DND-41 (cell line): ENCODE measurements around the gene WBP2NL.

Experiments
- CTCF ChIP-seq: IDR thresholded peaks from 2 replicates; pipeline ENCODE4 v1.5.1; 2012; ENCODE audit warnings: borderline replicate concordance, low read length, moderate library complexity, mild to moderate bottlenecking; ENCODE audit not compliant: poor library complexity, severe bottlenecking; ENCODE audit errors: extremely low read depth
- EZH2 ChIP-seq: IDR thresholded peaks from 3 replicates; pipeline ENCODE4 v1.6.1; 2012; ENCODE audit warnings: borderline replicate concordance, low read depth, mild to moderate bottlenecking, moderate library complexity, low read length, inconsistent platforms; ENCODE audit not compliant: severe bottlenecking

- TF ChIP-seq CTCF (no peak), EZH2 (no peak)
Observed at GRCh38 chr22:42070517-42071422, 72.2 kb downstream of the WBP2NL start, which contains the start of gene NAGA.
